NAMALWA (cell line): ENCODE data around the gene IL31RA.
"Not testable (repeated sequence)": the region's sequence is repeated elsewhere in the genome, so short reads cannot be mapped to it uniquely, and the experiment has no call there.

Experiments used
- DNase-seq: peaks from one replicate; pipeline ENCODE4 v3.0.0-alpha.2; 2015; ENCODE audit warnings: low spot score

Gene IL31RA

DNA sequence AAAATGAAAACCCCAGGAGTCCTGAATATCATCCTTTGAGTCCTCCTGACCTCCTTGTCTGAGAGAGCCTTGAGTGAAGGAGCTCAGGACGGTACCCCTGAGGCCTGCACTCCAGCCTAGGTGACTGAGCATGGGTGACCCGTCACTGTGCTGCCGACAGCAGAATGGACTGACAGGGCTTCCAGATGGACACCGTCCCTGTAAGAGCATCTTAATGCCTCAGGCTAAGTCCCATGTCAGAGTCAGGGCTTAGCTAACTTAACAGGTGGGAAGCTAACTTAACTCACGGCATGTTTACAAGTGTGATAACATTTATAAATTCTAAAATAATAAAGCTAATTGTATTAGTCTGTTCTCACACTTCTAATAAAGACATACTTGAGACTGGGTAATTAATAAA lies 75.3 kb downstream of the IL31RA start:
- DNase-seq = no peak

DNA sequence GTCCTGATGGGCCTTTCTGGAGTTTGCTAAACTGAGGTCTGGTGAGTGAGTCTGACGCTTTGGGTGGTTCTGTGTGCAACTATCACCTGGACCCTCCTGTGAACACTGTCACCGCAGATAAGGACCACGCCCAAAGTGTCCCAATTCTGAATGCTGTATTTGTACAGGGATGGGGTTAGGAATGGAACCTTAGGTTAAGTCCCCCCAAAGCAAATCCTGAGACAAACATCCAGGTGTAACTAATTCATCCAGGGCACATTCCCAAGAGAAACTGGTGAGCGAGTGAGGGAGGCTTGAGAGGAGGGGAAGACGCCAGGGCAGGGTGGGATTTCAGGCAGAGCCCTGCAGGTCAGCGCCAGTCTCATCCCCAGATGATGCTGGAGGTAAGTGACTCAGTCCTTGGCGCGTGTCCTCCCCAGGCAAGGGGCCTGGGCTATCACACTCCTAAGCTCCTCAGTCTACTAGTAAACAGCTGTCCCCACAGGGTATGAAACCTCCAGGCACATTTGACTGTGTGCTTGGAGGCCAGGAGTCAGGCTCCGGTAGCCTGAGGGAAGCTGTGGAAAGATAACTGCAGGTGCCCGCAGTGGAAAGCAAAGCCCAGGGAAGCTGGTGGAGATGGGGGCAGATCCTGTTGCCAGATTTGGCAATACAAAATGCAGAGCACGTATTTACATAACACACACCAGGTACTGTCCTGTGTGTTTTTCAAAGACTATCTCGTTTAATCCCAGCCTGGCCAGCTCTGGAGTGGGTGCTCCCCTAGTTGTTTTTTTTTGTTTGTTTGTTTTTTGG lies 76.9 kb downstream of the IL31RA start:
- DNase-seq = no peak

DNA sequence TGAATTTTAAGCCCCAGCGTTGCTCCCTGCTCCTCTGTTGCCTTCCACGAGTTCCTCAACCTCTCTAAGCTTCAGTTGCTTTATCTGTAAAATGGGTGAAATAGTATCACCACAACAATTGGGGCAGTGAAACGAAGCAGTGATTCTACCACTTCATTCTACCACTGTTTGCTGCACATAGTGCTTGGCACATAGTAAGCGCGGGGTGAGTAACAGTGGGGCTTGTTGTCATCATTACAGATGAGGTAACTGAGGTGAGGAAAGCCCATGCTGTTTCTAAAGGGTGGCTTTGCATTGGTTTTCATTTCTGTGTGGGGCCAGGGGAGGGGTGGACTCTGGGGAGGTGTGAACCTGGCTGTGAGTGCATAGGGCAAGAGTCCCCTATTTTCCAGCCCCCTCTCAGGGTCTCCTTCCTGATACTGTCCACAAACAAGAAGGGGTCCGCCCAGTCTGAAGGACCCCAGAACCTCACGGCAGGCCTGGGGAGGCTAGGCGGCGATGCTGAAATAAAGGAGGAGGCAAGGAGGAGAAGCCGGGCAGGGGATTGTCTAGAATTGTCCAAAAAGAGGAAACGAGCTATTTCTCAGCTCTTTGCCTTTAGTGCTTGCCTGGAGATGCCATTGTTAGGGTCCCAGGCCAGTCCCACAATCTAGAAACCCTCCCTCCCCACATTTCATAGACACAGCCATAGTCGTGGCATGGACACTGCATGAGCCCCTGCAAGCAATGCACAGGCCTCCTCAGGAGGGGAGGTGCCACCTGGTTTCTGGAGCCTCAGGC lies 78.1 kb downstream of the IL31RA start:
- DNase-seq = no peak

GRCh38 chr5:55932700-55933099 lies 81.5 kb downstream of the IL31RA start:
- DNase-seq = no peak

DNA sequence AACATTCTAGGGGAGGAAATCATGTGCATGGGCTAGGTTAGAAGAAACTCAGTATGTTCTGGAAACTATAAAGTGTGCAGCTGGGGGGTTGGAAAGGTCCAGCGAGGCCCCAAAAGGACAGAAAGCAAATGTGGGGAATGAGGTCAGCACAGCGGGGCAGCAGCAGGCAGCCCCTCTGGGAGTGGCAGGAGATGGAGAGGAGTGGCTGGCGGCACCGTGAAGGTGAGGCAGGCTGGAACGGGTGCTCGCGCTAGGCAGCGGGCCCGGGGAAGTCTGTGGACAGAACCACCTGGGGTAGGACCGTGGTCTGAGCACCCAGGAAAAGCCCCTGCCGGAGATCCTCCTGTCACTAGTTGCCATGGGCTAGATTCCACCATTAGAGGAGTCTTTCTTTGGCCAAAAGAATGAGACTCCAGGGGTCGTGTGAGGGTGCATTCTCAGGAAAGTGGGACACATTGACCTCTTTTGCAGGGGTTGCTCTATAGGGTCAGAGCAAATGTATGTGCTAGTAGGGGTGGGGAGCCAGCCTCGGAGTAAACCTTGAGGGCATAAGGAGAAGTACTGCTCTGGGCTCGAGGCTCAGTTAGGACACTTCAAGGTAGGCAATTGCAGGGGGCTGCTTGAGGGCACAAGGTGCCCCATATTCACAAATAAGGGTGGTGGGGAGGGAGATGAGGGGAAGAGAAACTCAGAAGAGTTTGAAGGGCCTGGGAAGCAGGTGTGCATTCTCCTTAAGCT lies 82.4 kb downstream of the IL31RA start:
- DNase-seq = no peak

DNA sequence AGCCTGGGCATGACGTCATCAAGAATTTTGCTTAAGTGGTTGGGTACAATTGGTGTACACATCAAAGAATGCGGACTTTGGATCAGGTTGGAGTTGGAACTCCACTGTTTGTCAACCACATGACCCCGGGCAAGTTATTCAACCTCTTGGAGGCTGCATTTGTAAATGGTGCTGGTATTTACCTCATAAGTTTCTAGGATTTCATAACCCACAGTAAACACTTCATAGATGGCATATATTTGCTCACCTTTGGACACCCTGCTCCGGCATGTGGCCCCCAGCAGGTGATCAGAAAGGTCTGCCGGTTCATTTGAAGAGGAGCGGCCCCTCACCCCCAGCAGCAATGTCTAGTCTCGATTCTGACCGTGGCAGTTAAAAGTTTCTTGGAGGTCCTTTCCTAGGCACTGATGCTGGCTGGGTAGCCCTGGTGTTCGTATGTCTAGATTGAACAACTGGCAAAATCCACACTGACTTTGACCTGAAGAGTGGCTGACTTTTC lies 83.0 kb downstream of the IL31RA start:
- no peak for DNase-seq

GRCh38 chr5:55934720-55935119 lies 83.6 kb downstream of the IL31RA start:
- DNase-seq = no peak

- DNase-seq = no peak
Observed at GRCh38 chr5:55935371-55935770, 84.2 kb downstream of the IL31RA start.

GRCh38 chr5:55936100-55936693 lies 85.0 kb downstream of the IL31RA start:
- DNase-seq = peak; percentile 70

- DNase-seq = not testable (repeated sequence)
Observed at GRCh38 chr5:55937598-55937997, 86.4 kb downstream of the IL31RA start.

GRCh38 chr5:55941154-55941553 lies 90.0 kb downstream of the IL31RA start:
- DNase-seq = not testable (repeated sequence)

DNA sequence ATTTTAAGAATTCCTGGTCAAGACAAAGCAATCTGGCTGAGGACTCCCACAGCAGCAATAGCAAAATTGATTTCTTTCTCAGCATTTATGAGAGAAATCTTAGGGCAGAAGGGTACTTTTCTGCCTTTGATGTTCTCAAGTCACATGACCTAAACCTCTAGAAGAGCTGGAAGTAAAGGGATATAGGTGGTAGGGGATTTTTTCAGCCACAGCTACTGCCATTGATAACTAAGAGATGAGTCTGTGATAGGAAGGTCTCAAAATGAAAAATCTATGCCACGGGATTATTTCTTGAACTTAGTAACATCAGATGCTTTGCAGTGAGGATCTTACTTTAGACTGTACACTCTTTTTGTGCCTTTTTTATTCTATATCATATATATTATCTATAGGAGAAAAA lies 108.1 kb downstream of the IL31RA start:
- no peak for DNase-seq

DNA sequence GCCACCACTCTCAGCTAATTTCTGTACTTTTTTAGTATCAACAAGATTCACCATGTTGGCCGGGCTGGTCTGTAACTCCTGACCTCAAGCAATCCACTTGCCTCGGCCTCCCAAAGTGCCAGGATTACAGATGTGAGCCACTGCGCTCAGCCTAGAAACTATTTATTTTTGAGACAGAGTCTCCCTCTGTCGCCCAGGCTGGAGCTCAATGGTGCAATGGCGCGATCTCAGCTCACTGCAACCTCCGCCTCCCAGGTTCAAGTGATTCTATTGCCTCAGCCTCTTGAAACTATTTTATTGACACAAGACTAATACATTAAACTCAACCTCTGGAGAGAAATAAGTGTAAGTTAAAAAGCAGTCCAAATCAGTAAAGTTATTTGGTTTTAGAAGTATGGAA lies 109.6 kb downstream of the IL31RA start:
- DNase-seq = no peak

- DNase-seq = no peak
Observed at GRCh38 chr5:55965525-55965924, 114.4 kb downstream of the IL31RA start.

GRCh38 chr5:55966284-55966683 lies 115.1 kb downstream of the IL31RA start:
- DNase-seq = no peak

- no peak for DNase-seq
Observed at GRCh38 chr5:55969956-55970355, 118.8 kb downstream of the IL31RA start.
